ENCODE measurements around the gene CDC42BPA. TPM values are rescaled to one million over a fixed set of nuclear protein-coding genes. Genes with fewer than 3 reads are reported as not detected.
"Not testable (repeated sequence)": the region's sequence is repeated elsewhere in the genome, so short reads cannot be mapped to it uniquely, and the experiment has no call there.

The CDC42BPA gene
- total and polyA plus RNA-seq, 2 donors: 3.7 to 3.9 TPM

GRCh38 chr1:227231128-227231527 is 87.2 kb downstream of the CDC42BPA start:
- not testable (repeated sequence) for H3K9me3 ChIP-seq (ENCODE audit: control insufficient read depth in 2 of 2, insufficient read depth in 1 of 2, low read length in 1 of 2); H3K27me3 ChIP-seq (ENCODE audit: control insufficient read depth in 2 of 2, insufficient read depth in 1 of 2, low read length in 1 of 2); H3K36me3 ChIP-seq (ENCODE audit: control insufficient read depth in 2 of 2, insufficient read depth in 2 of 2, low read length in 1 of 2); H3K4me3 ChIP-seq (ENCODE audit: low read length in 2 of 2); H3K4me1 ChIP-seq (ENCODE audit: control insufficient read depth in 2 of 2, insufficient read depth in 2 of 2, low read length in 2 of 2); DNase-seq (ENCODE audit: low read depth in 6 of 9, low spot score in 9 of 9); H3K27ac ChIP-seq (ENCODE audit: low read depth in 1 of 2, low read length in 1 of 2)
- 77% methylated on average over 7 of the region's 7 CpGs for WGBS

- H3K4me1 ChIP-seq (ENCODE audit: control insufficient read depth in 2 of 2, insufficient read depth in 2 of 2, low read length in 2 of 2): no peaks in the 10 kb centered on the region
- H3K9me3 ChIP-seq (ENCODE audit: control insufficient read depth in 2 of 2, insufficient read depth in 1 of 2, low read length in 1 of 2): no peaks in the 10 kb centered on the region
- WGBS: 97% methylated on average over 3 of the region's 3 CpGs
- H3K36me3 ChIP-seq (ENCODE audit: control insufficient read depth in 2 of 2, insufficient read depth in 2 of 2, low read length in 1 of 2): no peaks in the 10 kb centered on the region
- no peak overlapping the region for H3K27ac ChIP-seq (ENCODE audit: low read depth in 1 of 2, low read length in 1 of 2)
- no peak for DNase-seq (ENCODE audit: low read depth in 6 of 9, low spot score in 9 of 9)
- H3K27me3 ChIP-seq (ENCODE audit: control insufficient read depth in 2 of 2, insufficient read depth in 1 of 2, low read length in 1 of 2): no peaks in the 10 kb centered on the region
- no peak overlapping the region for H3K4me3 ChIP-seq (ENCODE audit: low read length in 2 of 2)
These were observed 90.1 kb downstream of the CDC42BPA start for GRCh38 chr1:227228201-227228600.

DNA sequence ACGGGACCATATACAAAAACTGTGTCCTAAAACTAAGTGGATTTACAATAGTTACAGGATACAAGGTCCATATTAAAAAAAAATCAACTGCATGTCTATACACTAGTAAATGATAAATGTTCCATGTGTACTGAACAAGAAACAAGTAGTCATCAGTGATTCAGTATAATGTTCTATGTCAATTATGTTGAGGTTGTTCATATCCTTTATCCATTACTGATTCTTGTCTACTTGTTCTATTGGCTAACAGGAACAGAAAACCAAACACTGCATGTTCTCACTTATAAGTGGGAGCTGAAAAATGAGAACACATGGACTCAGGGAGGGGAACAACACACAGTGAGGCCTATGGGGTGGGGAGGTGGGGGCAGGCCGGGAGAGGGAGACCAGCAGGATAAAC is 90.5 kb downstream of the CDC42BPA start:
- WGBS: 96% methylated on average over 2 of the region's 2 CpGs
- Histone ChIP-seq H3K4me1 (ENCODE audit: control insufficient read depth in 2 of 2, insufficient read depth in 2 of 2, low read length in 2 of 2) (no peaks in the 10 kb centered on the region), H3K27ac (ENCODE audit: low read depth in 1 of 2, low read length in 1 of 2) (no peak overlapping the region), H3K9me3 (ENCODE audit: control insufficient read depth in 2 of 2, insufficient read depth in 1 of 2, low read length in 1 of 2) (no peaks in the 10 kb centered on the region), H3K4me3 (ENCODE audit: low read length in 2 of 2) (no peak overlapping the region), H3K36me3 (ENCODE audit: control insufficient read depth in 2 of 2, insufficient read depth in 2 of 2, low read length in 1 of 2) (no peaks in the 10 kb centered on the region), H3K27me3 (ENCODE audit: control insufficient read depth in 2 of 2, insufficient read depth in 1 of 2, low read length in 1 of 2) (no peaks in the 10 kb centered on the region)
- no peak for DNase-seq (ENCODE audit: low read depth in 6 of 9, low spot score in 9 of 9)

- H3K27ac ChIP-seq (ENCODE audit: low read depth in 1 of 2, low read length in 1 of 2): no peak overlapping the region
- H3K9me3 ChIP-seq (ENCODE audit: control insufficient read depth in 2 of 2, insufficient read depth in 1 of 2, low read length in 1 of 2): no peaks in the 10 kb centered on the region
- DNase-seq (ENCODE audit: low read depth in 6 of 9, low spot score in 9 of 9): no peak
- no peaks in the 10 kb centered on the region for H3K36me3 ChIP-seq (ENCODE audit: control insufficient read depth in 2 of 2, insufficient read depth in 2 of 2, low read length in 1 of 2)
- 70% methylated on average over 2 of the region's 2 CpGs for WGBS
- H3K4me1 ChIP-seq (ENCODE audit: control insufficient read depth in 2 of 2, insufficient read depth in 2 of 2, low read length in 2 of 2): no peaks in the 10 kb centered on the region
- H3K4me3 ChIP-seq (ENCODE audit: low read length in 2 of 2): no peak overlapping the region
- no peaks in the 10 kb centered on the region for H3K27me3 ChIP-seq (ENCODE audit: control insufficient read depth in 2 of 2, insufficient read depth in 1 of 2, low read length in 1 of 2)
These were observed 92.5 kb downstream of the CDC42BPA start for GRCh38 chr1:227225715-227226346.

GRCh38 chr1:227223171-227223806 is 95.0 kb downstream of the CDC42BPA start:
- 98% methylated on average over 1 of the region's 1 CpG for WGBS
- Histone ChIP-seq H3K36me3 (ENCODE audit: control insufficient read depth in 2 of 2, insufficient read depth in 2 of 2, low read length in 1 of 2) (no peaks in the 10 kb centered on the region), H3K27me3 (ENCODE audit: control insufficient read depth in 2 of 2, insufficient read depth in 1 of 2, low read length in 1 of 2) (no peaks in the 10 kb centered on the region), H3K27ac (ENCODE audit: low read depth in 1 of 2, low read length in 1 of 2) (no peak overlapping the region), H3K4me1 (ENCODE audit: control insufficient read depth in 2 of 2, insufficient read depth in 2 of 2, low read length in 2 of 2) (no peaks in the 10 kb centered on the region), H3K4me3 (ENCODE audit: low read length in 2 of 2) (no peak overlapping the region), H3K9me3 (ENCODE audit: control insufficient read depth in 2 of 2, insufficient read depth in 1 of 2, low read length in 1 of 2) (no peaks in the 10 kb centered on the region)
- no peak for DNase-seq (ENCODE audit: low read depth in 6 of 9, low spot score in 9 of 9)

DNA sequence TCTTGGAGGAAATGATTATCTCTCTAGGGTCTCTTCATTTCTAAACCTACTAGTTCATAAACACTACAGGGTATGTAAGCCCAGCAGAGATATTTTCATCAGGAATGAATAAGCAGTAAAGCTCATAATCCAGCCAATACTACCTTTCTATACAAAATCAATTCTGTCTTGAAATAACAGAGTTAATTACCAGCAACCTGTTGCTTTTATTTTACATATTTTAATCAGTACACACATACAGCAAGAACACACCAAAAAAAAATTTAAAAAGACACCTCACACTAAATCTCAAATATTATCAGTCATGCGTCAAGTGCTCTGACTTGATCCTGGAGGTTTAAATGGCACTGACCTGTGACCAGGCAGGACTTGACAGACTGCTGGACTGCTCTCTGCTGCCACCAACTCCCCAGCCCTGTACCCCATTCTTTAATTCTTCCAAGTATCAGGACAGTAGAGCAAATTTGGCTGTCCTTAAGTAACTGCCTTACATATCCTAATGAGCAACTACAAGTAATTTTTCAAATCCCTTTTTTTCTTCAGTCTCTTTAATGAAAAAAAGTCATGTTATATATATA is 98.5 kb downstream of the CDC42BPA start:
- no peaks in the 10 kb centered on the region for H3K36me3 ChIP-seq (ENCODE audit: control insufficient read depth in 2 of 2, insufficient read depth in 2 of 2, low read length in 1 of 2)
- no peak overlapping the region for H3K27ac ChIP-seq (ENCODE audit: low read depth in 1 of 2, low read length in 1 of 2)
- H3K9me3 ChIP-seq (ENCODE audit: control insufficient read depth in 2 of 2, insufficient read depth in 1 of 2, low read length in 1 of 2): no peaks in the 10 kb centered on the region
- H3K4me3 ChIP-seq (ENCODE audit: low read length in 2 of 2): no peak overlapping the region
- DNase-seq (ENCODE audit: low read depth in 6 of 9, low spot score in 9 of 9): no peak
- 99% methylated on average over 1 of the region's 1 CpG for WGBS
- no peaks in the 10 kb centered on the region for H3K4me1 ChIP-seq (ENCODE audit: control insufficient read depth in 2 of 2, insufficient read depth in 2 of 2, low read length in 2 of 2)
- no peaks in the 10 kb centered on the region for H3K27me3 ChIP-seq (ENCODE audit: control insufficient read depth in 2 of 2, insufficient read depth in 1 of 2, low read length in 1 of 2)

GRCh38 chr1:227218870-227219573 is 99.3 kb downstream of the CDC42BPA start:
- Histone ChIP-seq H3K36me3 (ENCODE audit: control insufficient read depth in 2 of 2, insufficient read depth in 2 of 2, low read length in 1 of 2) (no peaks in the 10 kb centered on the region), H3K4me3 (ENCODE audit: low read length in 2 of 2) (no peak overlapping the region), H3K27ac (ENCODE audit: low read depth in 1 of 2, low read length in 1 of 2) (no peak overlapping the region), H3K9me3 (ENCODE audit: control insufficient read depth in 2 of 2, insufficient read depth in 1 of 2, low read length in 1 of 2) (no peaks in the 10 kb centered on the region), H3K4me1 (ENCODE audit: control insufficient read depth in 2 of 2, insufficient read depth in 2 of 2, low read length in 2 of 2) (no peaks in the 10 kb centered on the region), H3K27me3 (ENCODE audit: control insufficient read depth in 2 of 2, insufficient read depth in 1 of 2, low read length in 1 of 2) (no peaks in the 10 kb centered on the region)
- DNase-seq (ENCODE audit: low read depth in 6 of 9, low spot score in 9 of 9): no peak
- 55% methylated on average over 6 of the region's 6 CpGs for WGBS

DNA sequence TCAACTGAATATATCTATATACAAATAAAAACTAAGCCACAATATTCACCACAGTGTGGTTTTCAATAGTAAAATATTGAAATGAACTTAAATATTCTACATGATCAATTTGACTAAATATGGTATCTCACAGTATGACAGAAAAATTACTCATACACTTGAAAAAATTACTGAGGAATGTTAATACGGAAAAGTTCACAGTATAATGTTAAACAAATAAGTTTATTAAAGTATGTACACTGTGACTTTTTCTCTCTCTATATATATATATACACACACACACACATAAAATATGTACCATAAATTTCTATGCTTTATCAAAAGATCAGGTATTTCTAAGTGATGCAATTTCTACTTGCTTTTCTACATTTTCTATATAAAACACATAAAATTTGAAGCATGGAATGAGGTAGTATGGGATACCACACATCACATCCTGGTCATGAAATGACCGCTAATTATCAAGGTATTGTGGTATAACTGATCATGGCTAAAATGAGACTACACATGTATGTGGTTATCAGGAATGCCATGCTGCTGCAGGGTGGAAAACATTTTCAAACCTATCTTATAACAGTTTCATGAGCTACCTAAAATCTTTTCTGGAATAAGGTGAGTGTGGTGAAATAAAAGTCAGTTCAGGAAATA is 102.3 kb downstream of the CDC42BPA start:
- Histone ChIP-seq H3K9me3 (ENCODE audit: control insufficient read depth in 2 of 2, insufficient read depth in 1 of 2, low read length in 1 of 2) (no peaks in the 10 kb centered on the region), H3K36me3 (ENCODE audit: control insufficient read depth in 2 of 2, insufficient read depth in 2 of 2, low read length in 1 of 2) (no peaks in the 10 kb centered on the region), H3K27me3 (ENCODE audit: control insufficient read depth in 2 of 2, insufficient read depth in 1 of 2, low read length in 1 of 2) (no peaks in the 10 kb centered on the region), H3K4me1 (ENCODE audit: control insufficient read depth in 2 of 2, insufficient read depth in 2 of 2, low read length in 2 of 2) (no peaks in the 10 kb centered on the region), H3K4me3 (ENCODE audit: low read length in 2 of 2) (no peak overlapping the region), H3K27ac (ENCODE audit: low read depth in 1 of 2, low read length in 1 of 2) (no peak overlapping the region)
- WGBS: 98% methylated on average over 2 of the region's 2 CpGs
- DNase-seq (ENCODE audit: low read depth in 6 of 9, low spot score in 9 of 9): no peak

DNA sequence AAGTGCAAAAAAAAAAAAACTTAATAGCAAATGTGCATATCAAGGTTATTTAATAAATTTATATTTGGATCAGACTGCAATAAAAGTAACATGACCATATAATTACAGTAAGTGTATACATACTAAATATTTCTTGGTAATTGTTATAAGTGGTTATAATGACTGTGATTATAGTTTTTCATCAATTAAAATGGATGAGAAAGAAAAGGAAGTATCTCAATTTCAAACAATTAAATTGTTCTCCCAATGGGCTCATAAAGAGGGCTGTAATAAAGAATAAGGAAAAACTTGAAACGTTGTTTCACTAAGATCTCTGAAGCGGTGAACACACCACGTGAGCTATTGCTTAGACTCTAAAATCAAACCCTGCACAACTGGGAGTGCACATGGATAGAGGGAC is 104.1 kb downstream of the CDC42BPA start:
- WGBS: 98% methylated on average over 3 of the region's 3 CpGs
- Histone ChIP-seq H3K27ac (ENCODE audit: low read depth in 1 of 2, low read length in 1 of 2) (no peak overlapping the region), H3K4me1 (ENCODE audit: control insufficient read depth in 2 of 2, insufficient read depth in 2 of 2, low read length in 2 of 2) (no peaks in the 10 kb centered on the region), H3K4me3 (ENCODE audit: low read length in 2 of 2) (no peak overlapping the region), H3K9me3 (ENCODE audit: control insufficient read depth in 2 of 2, insufficient read depth in 1 of 2, low read length in 1 of 2) (no peaks in the 10 kb centered on the region), H3K36me3 (ENCODE audit: control insufficient read depth in 2 of 2, insufficient read depth in 2 of 2, low read length in 1 of 2) (no peaks in the 10 kb centered on the region), H3K27me3 (ENCODE audit: control insufficient read depth in 2 of 2, insufficient read depth in 1 of 2, low read length in 1 of 2) (no peaks in the 10 kb centered on the region)
- DNase-seq (ENCODE audit: low read depth in 6 of 9, low spot score in 9 of 9): no peak
